Endometrial microvascular endothelial cells (primary cell): ENCODE results near the gene HNRNPUL1. TPM values are rescaled to one million over a fixed set of nuclear protein-coding genes. Genes with fewer than 3 reads are reported as not detected.
"Not testable (repeated sequence)": the region's sequence is repeated elsewhere in the genome, so short reads cannot be mapped to it uniquely, and the experiment has no call there.

Experiments used
- in situ Hi-C: cut with HindIII; loops from 2 replicates; pipeline ENCODE4 v1.10.0; 2017; ENCODE audit warnings: low sequenced_read_pairs, low pct_unique_long_range_greater_than_20kb; ENCODE audit errors: inconsistent ontology term
- total RNA-seq: library from RNA; depleted of rRNA; stranded (reverse); fragments of >200 nt; gene quantifications from one replicate; pipeline ENCODE4 v1.2.3, GENCODE V29; 2015; ENCODE audit errors: inconsistent ontology term

The HNRNPUL1 gene
- total RNA-seq, 1 donor from 2014 or later = 141 TPM

DNA sequence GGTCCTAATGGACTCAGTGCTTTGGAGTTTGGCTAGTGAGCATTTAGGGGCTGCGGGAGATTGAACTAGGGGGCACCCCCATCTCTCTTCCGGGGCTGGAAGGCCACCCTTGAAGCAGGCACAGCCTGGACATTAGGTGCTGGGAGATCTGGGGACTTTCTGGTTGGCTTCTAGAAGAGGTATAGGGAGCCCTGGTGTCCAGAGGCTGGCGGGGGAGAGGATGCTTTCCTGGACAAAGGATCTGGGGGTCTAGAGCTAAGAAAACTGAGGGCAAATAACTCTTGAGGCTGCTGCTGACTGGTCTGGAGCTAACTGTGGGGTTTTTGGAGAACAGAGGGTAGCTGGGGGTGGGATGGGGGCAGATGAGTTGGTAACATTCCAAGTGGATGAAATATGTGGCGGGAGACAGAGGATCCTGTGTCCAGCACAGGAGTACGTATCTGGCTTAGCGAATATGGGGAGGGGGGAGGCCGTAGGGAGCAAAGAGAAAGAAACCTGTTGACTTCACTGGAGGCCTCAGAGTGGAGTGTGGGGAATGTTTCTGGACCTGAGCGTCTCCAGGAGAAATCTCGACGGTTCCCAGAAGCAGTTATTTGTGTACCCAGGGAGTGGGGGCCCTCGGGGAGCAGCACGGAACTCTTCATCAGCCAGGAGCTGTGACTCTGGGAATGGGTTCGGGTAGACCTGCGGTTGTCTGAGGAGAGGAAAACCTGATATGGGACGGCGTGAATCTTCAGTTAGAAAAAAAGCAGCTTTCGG, 1.4 kb downstream of the HNRNPUL1 start:
- in situ Hi-C loops = no loop called here

DNA sequence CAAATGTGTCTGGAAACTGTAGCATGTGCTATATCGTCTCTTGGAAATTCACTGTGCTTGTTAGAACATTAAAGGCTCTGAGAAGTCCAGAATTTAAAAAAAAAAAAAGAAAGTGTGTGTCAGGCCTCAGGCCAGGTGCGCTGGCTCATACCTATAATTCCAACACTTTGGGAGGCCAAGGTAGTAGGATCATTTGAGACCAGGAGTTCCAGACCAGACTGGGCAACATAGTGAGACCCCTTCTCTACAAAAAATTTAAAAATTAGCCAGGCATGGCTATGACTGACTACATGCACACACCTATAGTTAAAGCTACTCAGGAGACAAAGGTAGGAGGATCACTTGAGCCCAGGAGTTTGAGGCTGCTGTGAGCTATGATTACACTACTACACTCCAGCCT, 4.9 kb downstream of the HNRNPUL1 start:
- in situ Hi-C loops = no loop called here

DNA sequence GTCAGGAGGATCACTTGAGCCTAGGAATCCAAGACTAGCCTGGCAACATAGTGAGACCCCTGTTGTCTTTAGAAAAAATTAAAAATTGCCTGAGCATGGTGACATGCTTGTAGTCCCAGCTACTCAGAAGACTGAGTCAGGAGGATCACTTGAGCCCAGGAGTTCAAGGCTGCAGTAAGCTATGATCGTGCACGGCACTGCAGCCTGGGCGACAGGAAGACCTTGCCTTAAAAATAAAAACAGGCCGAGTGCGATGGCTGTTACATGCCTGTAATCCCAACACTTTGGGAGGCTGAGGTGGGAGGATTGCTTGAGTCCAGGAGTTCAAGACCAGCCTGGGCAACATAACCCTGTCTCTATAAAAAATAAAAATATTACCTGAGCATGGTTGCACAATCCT, 5.4 kb downstream of the HNRNPUL1 start:
- in situ Hi-C loops = no loop called here

DNA sequence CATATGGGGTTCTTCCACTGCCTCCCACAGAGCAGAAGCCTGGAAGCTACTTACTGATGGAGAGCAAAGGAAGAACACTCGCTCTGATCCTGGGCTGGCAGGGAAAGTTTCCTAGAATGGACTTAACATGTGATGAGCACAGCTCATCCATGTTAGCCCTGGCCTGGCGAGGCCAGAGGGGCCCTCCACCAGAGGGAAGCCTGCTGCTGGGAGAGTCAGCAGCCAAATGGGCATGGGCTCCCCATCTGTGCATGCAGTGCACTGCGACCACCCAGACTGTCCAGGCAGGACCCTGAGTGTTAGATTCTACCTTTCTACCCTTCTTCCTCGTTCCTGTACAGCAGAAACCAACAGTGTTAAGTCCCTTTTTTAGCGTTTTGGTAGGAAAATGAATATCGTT, 8.9 kb downstream of the HNRNPUL1 start:
- in situ Hi-C loops = no loop called here

DNA sequence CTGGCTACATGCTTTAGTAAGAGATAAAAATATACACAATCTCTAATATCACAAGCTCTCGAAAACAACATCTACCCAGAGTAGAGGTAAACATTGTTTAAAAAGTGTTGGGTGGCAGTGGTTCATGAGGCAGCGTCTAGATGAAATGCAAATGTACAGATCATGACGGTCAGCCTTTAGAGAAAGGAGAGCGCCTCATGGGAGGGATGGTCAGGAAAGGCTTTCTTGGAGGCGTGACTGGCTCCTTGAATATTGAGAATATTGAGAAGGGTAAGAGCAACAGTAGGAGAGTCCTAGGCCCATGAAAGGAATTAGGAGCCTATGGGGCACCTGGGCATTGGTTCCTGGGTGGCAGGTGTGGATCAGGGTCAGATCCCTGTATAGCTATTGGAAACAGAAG, 10.6 kb downstream of the HNRNPUL1 start:
- in situ Hi-C loops = no loop called here

DNA sequence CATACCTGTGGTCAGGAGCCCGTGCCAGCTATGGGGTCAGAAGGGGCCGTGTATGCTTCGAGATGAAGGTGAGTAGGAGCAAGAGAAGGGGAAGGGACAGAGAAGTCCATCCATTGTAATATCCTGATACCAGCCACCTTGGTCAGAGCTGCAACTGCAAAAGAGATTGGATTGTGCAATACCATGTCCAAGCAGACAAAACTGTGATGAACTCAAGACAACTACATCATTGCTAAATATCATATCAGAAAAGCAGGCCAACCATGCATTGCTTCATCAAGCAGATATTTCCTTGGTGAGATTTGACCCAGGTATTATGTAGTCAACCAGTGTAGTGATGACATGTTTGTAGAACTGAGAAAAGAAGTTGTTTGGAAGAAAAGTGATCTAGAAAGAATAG, 12.1 kb downstream of the HNRNPUL1 start:
- in situ Hi-C loops = no loop called here

DNA sequence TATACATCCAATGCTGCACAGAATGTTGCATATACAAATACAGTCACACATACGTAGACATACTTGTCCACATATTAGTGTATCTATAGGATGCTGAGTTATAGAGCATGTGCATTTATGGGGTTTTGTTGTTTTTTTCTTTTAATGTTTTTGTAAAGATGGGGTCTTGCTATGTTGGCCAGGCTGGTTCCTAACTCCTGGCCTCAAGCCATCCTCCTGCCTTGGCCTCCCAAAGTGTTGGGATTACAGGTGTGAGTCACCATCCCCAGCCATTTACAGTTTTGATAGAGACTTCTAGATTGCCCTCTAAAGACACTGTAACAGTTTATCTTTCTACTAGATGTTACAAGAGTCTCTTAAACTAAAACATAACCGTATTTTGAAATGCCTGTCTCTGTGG, 14.3 kb downstream of the HNRNPUL1 start:
- in situ Hi-C loops = no loop called here

DNA sequence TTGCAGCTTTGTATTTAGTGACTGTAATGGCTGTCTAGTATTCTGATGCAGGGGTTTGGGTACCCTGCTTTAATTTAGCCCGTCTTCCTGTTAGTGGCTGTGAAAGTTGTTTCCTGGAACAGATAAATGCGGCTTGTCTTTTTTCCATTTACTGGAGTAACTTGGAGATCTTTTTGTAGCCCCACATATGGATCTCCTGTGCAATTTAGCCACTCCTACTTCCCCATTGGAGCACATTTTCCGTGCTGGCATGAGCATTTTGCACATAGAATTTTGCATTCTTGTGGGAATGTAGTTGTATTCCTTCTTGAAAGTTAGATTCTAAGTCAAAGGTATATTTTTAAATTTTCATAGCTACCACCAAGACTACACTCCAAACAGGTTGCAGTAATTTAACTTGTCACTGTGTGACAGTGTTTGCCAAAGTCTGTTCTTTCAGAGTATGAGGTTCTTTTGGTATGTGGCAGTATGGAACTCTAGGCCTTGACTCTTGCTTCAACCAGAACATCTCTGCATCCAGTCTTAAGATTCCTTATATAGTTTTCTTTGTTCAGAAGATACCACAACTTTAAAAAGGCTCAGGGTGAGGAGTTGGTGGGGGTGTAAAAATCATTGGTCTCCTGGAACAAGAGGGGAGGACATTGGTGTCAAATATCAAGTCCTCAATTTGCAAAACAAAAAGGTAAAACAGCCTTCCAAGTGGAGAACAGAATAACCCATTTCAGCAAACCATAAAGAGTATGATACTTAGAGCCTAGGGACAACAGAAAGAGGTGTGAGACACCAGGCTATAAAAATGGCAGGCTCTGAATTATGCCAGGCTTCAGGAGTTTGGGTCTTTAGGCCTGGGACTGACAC, 24.7 kb downstream of the HNRNPUL1 start:
- in situ Hi-C loops = no loop called here

DNA sequence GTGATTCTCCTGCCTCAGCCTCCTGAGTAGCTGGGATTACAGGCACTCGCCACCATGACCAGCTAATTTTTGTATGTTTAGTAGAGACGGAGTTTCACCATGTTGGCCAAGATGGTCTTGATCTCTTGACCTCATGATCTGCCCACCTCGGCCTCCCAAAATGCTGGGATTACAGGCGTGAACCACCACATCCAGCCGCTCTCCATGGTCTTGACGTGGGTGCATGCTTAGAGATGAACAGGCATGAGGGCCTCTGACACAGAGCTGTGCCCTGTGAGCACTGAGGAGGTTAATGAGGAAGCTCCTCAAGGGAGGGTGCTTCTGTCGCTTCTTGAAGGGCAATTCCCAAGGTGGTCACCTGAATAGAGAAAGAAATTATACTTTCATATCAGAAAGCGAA, 25.6 kb downstream of the HNRNPUL1 start:
- in situ Hi-C loops = not testable (repeated sequence)

DNA sequence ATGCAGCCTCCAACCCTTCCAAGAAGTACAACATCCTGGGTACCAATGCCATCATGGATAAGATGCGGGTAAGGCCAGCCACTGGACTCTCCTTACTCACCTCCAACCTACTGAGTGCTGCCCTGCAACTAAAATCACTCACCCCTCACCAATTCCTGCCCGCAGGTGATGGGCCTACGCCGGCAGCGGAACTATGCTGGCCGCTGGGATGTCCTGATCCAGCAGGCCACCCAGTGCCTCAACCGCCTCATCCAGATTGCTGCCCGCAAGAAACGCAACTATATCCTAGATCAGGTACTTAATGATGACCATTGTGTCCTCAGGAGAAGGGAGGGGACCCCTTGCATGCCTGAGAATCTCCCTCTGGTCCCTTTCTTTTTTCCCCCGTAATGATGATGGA, 30.2 kb downstream of the HNRNPUL1 start:
- in situ Hi-C loops = no loop called here

DNA sequence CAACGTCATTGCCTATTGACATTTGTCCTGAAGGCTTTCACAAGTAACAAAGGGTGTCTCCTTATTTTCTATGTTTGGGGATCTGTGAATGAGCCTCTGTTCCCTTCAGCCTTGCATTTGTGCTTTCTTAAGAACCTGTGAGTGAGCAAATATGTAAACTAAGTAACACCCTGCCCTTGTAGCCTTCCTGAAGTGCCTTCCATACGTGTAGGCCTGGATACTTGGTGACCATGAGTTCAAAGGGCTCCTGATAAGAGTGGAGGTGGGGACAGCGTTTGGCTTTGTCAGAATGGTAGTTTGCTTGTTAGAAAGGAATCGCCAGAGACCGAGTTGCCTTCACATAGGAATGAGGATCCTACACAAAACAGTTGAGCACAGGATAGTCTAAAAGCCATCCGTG, 31.3 kb downstream of the HNRNPUL1 start:
- in situ Hi-C loops = no loop called here

DNA sequence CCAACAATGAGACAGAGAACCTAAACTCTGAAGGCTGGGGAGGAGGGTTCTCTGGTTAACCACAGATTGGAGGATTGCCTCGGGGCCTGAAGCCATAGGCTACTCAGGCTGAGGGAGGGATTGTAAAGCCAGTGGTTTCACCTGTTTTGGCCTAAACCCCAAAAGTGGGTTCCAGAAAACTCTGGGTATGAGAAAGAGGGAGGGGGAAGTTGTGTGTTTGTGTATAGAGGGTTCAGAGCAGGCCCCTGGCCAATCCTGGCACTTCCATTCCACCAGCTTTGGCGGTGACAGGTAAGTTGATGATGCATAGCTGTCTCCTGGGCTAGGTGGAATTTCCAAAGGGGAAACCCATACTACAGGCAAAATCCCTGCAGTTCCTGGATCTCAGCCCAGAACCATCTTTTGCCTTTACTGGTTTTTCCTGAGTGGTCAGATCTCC, 32.3 kb downstream of the HNRNPUL1 start:
- in situ Hi-C loops = no loop called here

DNA sequence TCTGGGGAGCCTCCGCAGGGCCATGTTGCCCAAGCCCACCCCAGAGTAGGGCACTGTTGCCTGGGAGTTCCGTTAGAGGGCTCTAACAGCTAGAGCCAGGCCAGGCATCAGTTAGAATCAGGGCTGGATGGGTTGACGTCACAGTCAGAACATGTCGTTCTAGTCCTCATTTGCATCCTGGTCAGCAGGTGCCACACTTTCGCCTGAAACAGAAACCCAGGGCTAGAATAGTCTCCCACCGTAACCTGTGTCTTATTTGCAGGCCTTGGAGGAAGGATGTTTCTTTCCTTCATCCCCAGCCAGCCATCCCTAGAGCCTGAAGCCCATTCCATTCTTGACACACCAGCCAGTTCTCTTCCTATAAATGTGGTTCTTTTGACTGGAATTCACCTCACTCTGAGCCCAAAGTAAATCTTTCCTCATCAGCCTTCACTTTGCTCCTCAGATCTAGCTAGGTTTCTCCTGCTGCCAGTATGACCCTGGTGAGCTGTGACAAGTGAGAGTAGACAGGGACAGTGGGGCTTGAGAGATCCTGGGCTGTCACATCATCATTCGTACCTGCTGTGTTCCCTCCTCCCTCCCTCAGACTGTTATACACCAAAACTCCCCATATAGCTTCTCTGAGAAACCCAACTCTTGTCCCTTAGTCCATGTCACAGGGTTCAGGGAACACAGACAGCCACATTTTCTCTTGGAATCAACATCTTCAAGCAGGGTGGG, 33.6 kb downstream of the HNRNPUL1 start:
- in situ Hi-C loops = no loop called here

DNA sequence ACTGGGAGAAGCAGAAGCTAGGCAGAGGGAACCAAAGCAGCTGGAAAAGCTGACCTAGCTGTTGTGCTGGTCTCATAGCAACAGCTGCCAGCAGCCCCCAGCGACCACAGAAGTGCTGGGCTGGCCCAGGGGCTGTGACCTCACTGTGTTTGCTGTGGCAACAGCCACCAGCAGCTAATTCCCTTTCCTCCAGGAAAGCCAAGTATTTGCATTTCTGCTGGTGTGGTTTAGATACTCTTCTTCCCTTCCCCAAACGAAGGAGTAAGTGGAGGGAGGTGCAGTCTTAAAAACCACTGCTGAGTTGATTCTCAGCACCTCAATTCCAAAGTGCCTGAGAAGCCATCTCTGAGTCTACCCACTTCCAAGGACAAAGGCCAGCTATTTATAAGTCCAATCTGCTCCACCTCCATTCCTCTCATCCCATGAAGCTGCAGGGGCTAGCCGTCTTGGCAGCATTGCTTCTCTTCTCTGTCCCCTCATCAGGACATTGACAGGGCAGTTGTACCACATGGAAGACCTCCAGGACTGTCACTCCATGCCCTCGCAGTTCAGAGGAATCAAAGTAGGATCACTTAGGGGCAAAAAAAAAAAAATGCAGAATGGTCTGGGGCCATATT, 34.3 kb downstream of the HNRNPUL1 start:
- in situ Hi-C loops = no loop called here

DNA sequence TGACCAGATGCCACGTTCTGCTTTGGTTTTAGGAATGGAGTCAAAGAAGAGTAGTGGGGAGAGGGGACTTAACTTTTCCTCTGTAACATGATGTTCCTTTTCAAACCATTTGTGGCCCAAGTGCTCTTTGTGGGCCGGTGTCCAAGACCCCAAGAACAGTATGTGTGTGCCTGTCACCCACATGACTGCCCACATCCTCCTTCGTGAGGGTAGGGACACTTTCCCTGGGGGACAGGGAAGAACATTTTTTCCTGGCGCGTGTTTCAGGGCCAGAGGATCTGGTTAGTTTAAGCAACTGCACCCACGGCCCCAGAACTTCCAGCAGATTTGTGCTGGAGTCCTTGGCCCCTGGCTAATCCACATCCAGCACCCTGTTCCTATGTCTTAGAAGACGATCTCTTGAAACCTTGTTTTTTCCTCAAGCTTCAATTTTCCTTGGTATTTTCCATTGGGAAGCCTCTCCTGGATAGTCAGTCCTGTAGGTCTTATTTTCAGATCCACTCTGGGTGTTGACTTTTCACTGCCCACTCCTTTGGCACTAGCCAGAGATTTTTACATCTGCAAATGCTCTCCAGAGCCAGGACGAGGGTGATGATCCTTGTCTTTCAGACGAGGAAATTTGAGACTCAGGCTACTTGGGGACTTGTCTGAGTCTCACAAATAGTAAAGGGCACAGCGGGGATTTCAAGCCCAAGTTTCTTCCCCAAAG, 35.0 kb downstream of the HNRNPUL1 start:
- in situ Hi-C loops = no loop called here

DNA sequence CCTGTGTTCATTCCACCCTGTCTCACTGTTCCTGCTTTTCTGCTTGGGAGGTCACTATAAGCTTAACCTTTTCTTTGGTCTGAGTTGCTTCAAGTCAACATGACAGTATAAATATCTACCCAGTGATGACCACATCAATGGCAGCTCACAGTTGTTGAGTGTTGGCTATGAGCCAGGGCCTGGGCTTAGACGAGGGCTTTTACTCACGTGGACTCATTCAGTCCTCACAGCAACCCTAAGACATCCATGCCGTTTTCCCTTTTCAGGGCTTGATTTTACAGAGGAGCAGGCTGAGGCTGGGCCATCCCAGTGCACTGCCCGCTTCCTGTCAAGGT, 35.5 kb downstream of the HNRNPUL1 start:
- in situ Hi-C loops = no loop called here

DNA sequence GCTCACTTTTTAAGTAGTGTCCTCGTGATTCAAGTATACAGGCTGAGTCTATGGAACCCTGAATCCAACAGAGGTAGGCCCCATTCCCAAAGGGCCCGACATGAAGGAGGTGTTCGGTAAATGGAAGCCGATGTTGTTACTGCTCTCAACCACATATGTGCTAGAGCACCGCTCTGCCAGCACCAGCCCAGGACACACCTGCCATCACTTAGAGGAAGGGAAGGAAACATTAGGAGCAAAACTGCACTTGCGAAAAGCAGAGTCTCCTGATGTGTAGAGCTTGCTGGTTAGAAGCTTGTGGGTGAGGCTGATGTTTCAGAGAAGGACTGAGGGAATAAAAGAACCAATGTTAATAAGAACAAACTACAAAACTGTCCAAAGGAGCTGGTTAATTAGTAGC, 36.4 kb downstream of the HNRNPUL1 start:
- in situ Hi-C loops = no loop called here

DNA sequence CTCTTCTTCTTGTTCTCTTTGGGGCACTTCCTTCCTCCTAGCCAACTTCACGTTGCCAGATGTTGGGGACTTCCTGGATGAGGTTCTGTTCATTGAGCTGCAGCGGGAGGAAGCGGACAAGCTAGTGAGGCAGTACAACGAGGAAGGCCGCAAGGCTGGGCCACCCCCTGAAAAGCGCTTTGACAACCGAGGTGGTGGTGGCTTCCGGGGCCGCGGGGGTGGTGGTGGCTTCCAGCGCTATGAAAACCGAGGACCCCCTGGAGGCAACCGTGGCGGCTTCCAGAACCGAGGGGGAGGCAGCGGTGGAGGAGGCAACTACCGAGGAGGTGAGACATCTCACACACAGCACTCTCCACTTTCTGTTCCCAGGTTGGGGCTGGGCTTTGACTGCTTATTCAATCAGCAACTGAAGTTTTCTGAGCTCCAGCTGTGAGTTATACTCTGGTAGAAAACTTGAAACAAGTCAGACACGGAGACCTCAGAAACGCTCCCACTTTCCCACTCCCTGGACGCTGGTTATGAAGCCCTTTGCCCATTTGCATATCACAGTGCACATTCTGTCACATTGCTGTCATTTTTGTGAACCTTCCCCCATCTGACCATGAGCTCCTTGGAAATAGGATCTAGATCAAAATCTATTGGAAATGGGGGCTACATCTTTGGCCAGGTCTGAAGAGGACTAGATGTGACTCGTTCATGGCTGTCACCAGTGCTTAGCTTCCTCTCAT, 38.6 kb downstream of the HNRNPUL1 start:
- in situ Hi-C loops = no loop called here
